Activated T-cell treated with anti-CD3 and anti-CD28 coated beads, Interleukin-2, amount 50 U/mL, for 72 hours (primary cell): ENCODE results near the gene MYH16. TPM values are rescaled to one million over a fixed set of nuclear protein-coding genes. Genes with fewer than 3 reads are reported as not detected.
"Not testable (repeated sequence)": the region's sequence is repeated elsewhere in the genome, so short reads cannot be mapped to it uniquely, and the experiment has no call there.

Experiments
- ATAC-seq, 2 donors: fragments of 150-1000 bp; cut with Tn5 transposase; replicated peaks in 1 of 2; 2 replicates each; pipeline ENCODE4 v1.10.0; 2021; ENCODE audit warnings: moderate library complexity in 2 of 2, mild to moderate bottlenecking in 1 of 2
- DNase-seq, 2 donors: peaks; one replicate each; pipeline ENCODE4 v3.0.0; 2021 to 2022; ENCODE audit warnings: mixed read lengths in 1 of 2
- H3K27ac Mint-ChIP-seq: one replicate; pipeline ENCODE4 v1.8.0; 2022; ENCODE audit warnings: mild to moderate bottlenecking, moderate library complexity, mixed read lengths
- H3K27me3 Mint-ChIP-seq: one replicate; pipeline ENCODE4 v1.8.0; 2022; ENCODE audit warnings: low read depth, mixed read lengths
- H3K36me3 Mint-ChIP-seq, 2 donors: one replicate each; pipeline ENCODE4 v1.8.0; 2022; ENCODE audit warnings: mixed read lengths in 2 of 2, mild to moderate bottlenecking in 1 of 2; ENCODE audit not compliant: insufficient read depth in 2 of 2
- H3K4me1 Mint-ChIP-seq: one replicate; pipeline ENCODE4 v1.8.0; 2022; ENCODE audit warnings: low read depth, mixed read lengths
- H3K4me3 Mint-ChIP-seq, 2 donors: one replicate each; pipeline ENCODE4 v1.8.0; 2022; ENCODE audit warnings: mild to moderate bottlenecking in 2 of 2, mixed read lengths in 2 of 2, moderate library complexity in 2 of 2
- H3K9me3 Mint-ChIP-seq, 2 donors: one replicate each; pipeline ENCODE4 v1.8.0; 2022; ENCODE audit warnings: mixed read lengths in 2 of 2
- total RNA-seq, 2 donors: library from RNA; stranded (reverse); gene quantifications; one replicate each; pipeline ENCODE4 v1.2.3, GENCODE V29; 2022

The MYH16 gene
- total RNA-seq, result not detected

DNA sequence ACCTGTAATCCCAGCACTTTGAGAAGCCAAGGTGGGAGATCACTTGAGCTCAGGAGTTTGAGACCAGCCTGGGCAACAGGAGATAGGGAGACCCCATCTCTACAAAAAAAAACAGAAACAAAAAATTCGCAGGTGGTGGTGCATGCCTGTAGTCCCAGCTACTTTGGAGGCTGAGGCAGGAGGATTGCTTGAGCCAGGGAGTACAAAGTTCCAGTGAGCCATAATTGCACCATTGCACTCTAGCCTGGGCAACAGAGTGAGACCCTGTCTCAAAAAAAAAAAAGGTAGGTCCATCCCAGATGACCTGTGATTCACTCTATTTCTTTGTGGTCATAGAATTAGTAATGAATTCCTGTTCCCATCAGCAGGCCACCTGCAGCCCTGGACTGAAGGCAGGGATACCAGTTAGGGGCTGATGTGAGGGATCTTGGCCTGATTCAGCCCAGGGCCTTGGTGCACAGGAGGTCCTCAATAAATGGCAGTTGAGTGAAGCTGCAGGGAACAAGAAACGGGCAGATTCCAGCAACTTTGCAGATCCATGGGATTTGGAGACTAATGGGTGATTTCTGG is at the start of gene MYH16:
Gene MYH16 (plus strand): TSS at position 364 of the 570 bp plus-strand sequence.
- Mint-ChIP-seq H3K4me1 (peaks cover 21% of the 10 kb centered on the region), H3K4me3 (peak within 1 kb of the TSS; percentile 62 to 78), H3K27ac (peak within 1 kb of the TSS; percentile 95), H3K27me3 (no peaks in the 10 kb centered on the region), H3K36me3 (no peaks in the 10 kb centered on the region), H3K9me3 (no peaks in the 10 kb centered on the region)
- no peak for DNase-seq
- no peak for ATAC-seq

DNA sequence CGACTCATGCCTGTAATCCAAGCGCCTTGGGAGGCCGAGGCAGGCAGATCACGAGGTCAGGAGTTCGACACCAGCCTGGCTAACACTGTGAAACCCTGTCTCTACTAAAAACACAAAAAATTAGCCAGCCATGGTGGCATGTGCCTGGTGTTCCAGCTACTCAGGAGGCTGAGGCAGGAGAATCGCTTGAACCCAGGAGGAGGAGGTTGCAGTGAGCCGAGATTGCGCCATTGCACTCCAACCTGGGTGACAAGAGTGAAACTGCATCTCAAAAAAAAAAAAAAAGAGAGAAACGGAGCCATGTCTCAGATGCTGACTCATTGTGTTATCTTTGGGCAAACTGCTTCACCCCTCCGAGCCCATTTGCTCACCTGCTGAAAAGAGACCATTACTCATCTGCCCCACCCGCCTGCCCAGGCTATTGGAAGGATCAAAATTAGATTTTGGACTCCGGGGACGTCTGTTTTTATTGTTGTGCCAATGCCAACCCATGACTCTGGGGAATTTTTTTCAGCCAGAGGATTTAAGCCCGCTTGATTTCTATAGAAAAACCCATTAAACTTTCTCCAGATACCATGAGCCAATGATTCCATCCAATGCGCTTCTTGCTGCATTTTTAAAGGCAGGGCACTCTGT is 48.3 kb upstream of the MYH16 start:
- H3K27me3 Mint-ChIP-seq, H3K9me3 Mint-ChIP-seq, H3K36me3 Mint-ChIP-seq: not testable (repeated sequence)
- peak; percentile 15 to 34 for DNase-seq
- Mint-ChIP-seq H3K27ac (peak overlapping the region; percentile 14), H3K4me1 (peaks cover 15% of the 10 kb centered on the region), H3K4me3 (peak overlapping the region in 1 of 2 donors; percentile 14)
- peak; percentile 77 to 84 for ATAC-seq

DNA sequence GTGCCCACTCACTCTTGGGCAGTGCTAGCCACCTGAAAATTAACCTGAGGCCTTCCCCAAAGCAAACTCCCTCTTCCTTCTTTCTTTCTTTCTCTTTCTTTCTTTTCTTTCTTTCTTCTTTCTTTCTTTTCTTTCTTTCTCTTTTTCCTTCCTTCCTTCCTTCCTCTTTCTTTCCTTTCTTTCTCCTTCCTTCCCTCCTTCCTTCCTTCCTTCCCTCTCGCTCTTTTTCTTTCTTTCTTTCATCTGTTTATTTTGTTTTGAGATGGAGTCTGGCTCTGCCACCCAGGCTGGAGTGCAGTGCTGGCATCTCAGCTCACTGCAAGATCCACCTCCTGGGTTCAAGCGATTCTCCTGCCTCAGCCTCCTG is 47.8 kb upstream of the MYH16 start:
- DNase-seq (no peak), ATAC-seq (no peak)
- H3K4me3 Mint-ChIP-seq, result peak overlapping the region in 1 of 2 donors; percentile 14
- H3K27ac Mint-ChIP-seq, result peak overlapping the region; percentile 54
- H3K36me3 Mint-ChIP-seq, result no peaks in the 10 kb centered on the region
- peaks cover 4% of the 10 kb centered on the region for H3K27me3 Mint-ChIP-seq
- H3K9me3 Mint-ChIP-seq, result no peaks in the 10 kb centered on the region
- H3K4me1 Mint-ChIP-seq, result peaks cover 15% of the 10 kb centered on the region

DNA sequence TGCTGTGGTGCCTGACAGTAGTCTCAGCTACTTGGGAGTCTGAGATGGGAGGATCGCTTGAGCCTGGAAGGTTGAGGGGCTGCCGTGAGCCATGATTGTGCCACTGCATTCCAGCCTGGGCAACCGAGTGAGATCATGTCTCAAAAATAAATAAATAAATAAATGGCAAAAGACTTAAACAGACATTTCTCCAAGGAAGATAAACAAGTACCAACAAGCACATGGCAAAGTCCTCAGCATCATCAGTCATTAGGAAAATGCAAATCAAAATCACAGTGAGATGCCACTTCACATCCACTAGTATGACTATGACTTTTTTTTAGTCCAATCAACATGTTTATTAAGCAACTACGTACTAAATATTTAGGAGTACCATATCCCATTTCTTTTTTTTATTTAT is 43.4 kb upstream of the MYH16 start:
- peaks cover 12% of the 10 kb centered on the region for H3K4me1 Mint-ChIP-seq
- no peak for ATAC-seq
- no peak overlapping the region for H3K27ac Mint-ChIP-seq

DNA sequence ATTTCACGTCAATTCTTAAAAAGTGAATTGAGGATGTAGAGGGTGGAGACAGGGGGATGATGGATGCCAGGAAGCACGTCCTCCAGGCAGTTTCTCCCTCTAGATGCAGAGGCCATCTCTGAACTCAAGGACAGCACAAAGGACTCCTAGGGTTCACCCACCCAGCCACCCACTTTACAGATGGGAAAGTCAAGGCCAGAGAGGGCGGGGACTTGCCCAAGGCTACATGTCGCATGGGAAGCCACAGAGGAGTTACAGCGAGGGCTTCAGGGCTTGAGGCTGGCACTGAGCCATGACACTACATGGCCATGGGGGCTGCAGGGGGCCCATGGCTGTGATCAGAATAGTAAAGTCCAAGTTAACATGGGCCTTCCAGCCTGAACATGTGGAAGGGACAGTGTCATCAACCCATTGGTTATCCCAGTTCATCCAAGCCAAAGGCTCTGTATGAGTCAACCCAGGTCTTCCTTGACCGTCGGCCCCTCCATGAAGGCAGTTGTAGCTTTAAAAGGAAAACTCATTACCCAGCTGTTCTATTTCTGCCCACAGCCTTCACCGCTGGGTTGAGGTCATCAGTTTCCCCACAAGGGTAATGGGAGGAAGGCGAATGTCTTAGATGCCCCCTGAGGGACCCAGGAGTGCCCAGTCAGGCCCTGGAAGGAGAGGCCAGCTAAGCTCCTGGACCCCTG is 40.4 kb upstream of the MYH16 start:
- H3K4me1 Mint-ChIP-seq, result no peaks in the 10 kb centered on the region
- no peaks in the 10 kb centered on the region for H3K36me3 Mint-ChIP-seq
- H3K4me3 Mint-ChIP-seq, result no peak overlapping the region
- ATAC-seq (no peak), DNase-seq (no peak)
- no peak overlapping the region for H3K27ac Mint-ChIP-seq
- no peaks in the 10 kb centered on the region for H3K9me3 Mint-ChIP-seq
- no peaks in the 10 kb centered on the region for H3K27me3 Mint-ChIP-seq

More for the DNA sequence above, 43.4 kb upstream of the MYH16 start:
- Mint-ChIP-seq H3K36me3 (no peaks in the 10 kb centered on the region), H3K4me3 (no peak overlapping the region), H3K27me3 (peaks cover 4% of the 10 kb centered on the region), H3K9me3 (no peaks in the 10 kb centered on the region)
- no peak for DNase-seq

DNA sequence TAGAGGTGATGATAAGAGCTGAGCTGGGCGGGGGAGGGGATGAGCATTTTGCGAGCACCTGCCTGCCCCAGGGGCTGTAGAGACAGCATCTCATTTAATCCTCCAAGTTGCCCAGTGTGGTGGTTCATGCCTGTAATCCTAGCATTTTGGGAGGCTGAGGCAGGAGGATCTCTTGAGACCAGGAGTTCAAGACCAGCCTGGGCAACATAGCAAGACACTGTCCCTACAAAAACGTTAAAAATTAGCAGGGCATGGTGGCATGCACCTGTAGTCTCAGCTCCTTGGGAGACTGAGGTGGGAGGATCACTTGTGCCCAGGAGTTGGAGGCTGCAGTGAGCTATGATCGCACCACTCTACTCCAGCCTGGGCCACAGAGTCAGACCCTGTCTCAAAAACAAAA is 39.7 kb upstream of the MYH16 start:
- H3K9me3 Mint-ChIP-seq, H3K4me3 Mint-ChIP-seq, H3K27ac Mint-ChIP-seq, DNase-seq, ATAC-seq, H3K4me1 Mint-ChIP-seq, H3K36me3 Mint-ChIP-seq, H3K27me3 Mint-ChIP-seq: not testable (repeated sequence)

DNA sequence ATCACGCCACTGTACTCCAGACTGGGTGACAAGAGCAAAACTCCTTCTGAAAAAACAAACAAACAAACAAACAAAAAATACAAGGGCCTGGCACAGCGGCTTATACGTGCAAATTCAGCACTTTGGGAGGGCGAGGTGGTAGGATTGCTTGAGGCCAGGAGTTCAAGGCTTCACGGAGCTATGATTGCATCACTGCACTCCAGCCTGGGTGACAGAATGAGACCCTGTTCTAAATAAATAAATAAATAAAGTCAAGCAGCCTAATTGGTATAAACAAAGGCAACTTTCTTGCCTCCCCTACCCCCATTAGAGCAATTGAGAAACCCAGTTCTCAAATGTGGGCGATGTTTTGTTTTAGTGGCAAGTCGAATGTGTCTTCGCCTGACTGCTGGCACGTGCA is 38.5 kb upstream of the MYH16 start:
- Mint-ChIP-seq H3K4me3 (no peak overlapping the region), H3K27ac (no peak overlapping the region), H3K4me1 (no peaks in the 10 kb centered on the region), H3K27me3 (peaks cover 5% of the 10 kb centered on the region), H3K9me3 (no peaks in the 10 kb centered on the region), H3K36me3 (no peaks in the 10 kb centered on the region)
- DNase-seq (no peak), ATAC-seq (no peak)

DNA sequence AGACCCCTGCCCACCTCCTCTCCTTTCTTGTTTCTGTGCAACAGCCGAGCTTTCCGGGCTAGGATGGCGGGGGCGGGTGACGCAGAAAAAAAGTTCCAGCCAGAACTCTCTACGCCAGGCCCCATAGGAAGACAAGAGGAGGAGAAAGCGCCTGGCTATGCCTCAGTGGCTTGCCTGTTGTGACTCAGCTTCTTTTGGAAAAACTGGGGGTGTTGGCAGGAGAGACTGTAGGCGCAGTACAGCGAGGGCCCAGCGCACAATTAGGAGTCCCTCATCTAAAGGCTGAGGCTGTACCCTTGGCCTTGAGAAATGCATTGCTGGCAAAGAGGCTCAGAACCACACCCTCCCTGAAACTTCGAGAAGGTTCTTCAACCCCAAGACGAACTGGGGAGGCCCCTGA is 36.7 kb upstream of the MYH16 start:
- Mint-ChIP-seq H3K27me3 (peaks cover 9% of the 10 kb centered on the region), H3K36me3 (no peaks in the 10 kb centered on the region), H3K27ac (no peak overlapping the region), H3K4me3 (no peak overlapping the region), H3K9me3 (no peaks in the 10 kb centered on the region), H3K4me1 (no peaks in the 10 kb centered on the region)
- DNase-seq (no peak), ATAC-seq (no peak)

DNA sequence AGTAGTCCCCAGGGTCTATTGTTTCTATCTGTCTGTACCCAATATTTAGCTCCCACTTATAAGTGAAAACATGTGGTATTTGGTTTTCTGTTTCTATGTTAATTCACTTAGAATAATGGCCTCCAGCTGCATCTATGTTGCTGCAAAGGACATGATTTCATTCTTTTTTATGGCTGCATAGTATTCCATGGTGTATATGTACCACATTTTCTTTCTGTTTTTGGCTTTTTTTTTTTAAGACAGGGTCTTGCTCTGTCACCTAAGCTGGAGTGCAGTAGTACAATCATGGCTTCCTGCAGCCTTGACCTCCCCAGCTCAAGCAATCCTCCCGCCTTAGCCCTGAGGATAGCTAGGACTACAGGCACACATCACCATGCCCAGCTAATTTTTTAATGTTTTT is 34.8 kb upstream of the MYH16 start:
- H3K27me3 Mint-ChIP-seq, H3K4me1 Mint-ChIP-seq: not testable (repeated sequence)

DNA sequence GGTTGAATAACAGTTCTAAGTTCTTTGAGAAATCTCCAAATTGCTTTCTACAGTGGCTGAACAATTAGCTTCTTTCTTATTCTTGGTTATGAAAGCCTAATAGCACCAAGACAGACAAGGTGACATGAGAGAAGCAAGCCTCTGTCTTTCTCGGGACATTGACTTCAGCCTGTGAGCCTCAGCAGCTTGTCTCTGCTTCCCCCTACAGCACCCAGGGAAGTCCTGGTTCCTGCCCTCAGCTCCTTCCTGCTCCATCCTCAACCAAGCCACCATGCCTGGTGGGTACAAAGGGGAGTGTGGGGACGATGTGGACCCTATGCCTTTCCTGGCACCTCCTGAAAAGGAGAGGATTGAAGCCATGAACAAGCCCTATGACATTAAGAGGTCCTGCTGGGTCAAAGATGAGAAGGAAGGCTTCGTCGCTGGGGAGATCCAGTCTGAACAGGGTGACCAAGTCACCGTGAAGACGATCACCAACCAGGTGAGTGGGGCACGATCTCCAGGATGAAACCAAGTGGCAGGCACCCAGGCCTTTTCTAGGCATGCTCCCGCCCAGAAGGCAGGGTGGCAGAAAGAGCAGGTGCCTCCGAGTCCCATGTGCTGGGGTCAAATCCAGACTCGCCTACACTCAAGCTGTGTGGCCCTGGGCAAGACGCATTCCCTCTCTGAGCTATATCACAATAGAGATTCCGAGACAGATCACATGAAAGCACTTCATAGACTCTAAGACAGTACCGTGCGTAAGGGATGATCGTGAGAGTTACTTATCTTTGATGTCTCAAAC is 33.9 kb upstream of the MYH16 start:
- no peaks in the 10 kb centered on the region for H3K4me1 Mint-ChIP-seq
- DNase-seq (no peak), ATAC-seq (no peak)
- H3K27ac Mint-ChIP-seq, result no peak overlapping the region
- H3K9me3 Mint-ChIP-seq, result no peaks in the 10 kb centered on the region
- peaks cover 9% of the 10 kb centered on the region for H3K27me3 Mint-ChIP-seq
- no peak overlapping the region for H3K4me3 Mint-ChIP-seq
- H3K36me3 Mint-ChIP-seq, result no peaks in the 10 kb centered on the region

More for the DNA sequence above, 34.8 kb upstream of the MYH16 start:
- not testable (repeated sequence) for H3K36me3 Mint-ChIP-seq, H3K9me3 Mint-ChIP-seq, DNase-seq, H3K27ac Mint-ChIP-seq, H3K4me3 Mint-ChIP-seq, ATAC-seq

DNA sequence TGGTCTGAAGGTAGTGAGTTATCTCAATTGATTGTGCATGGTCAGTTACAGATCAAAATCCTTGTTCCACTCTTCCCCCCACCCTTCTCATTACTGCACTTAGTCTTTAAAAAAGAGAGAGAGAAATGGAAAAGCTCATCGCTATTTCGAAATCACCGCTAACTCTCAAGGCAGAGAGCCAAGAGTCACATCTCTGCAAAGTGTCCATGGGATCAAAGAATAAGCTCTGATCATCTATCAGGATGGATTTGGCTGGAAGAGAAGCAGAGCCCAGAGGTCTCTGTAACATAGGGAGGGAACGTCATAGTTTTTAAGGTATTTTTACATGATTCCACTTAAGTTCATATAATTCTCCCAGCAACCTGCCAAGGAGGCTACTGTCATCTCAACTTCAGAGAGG is 30.0 kb upstream of the MYH16 start:
- DNase-seq (no peak), ATAC-seq (no peak)
- Mint-ChIP-seq H3K27me3 (peaks cover 9% of the 10 kb centered on the region), H3K4me1 (no peaks in the 10 kb centered on the region), H3K36me3 (no peaks in the 10 kb centered on the region), H3K9me3 (no peaks in the 10 kb centered on the region), H3K4me3 (no peak overlapping the region), H3K27ac (no peak overlapping the region)

DNA sequence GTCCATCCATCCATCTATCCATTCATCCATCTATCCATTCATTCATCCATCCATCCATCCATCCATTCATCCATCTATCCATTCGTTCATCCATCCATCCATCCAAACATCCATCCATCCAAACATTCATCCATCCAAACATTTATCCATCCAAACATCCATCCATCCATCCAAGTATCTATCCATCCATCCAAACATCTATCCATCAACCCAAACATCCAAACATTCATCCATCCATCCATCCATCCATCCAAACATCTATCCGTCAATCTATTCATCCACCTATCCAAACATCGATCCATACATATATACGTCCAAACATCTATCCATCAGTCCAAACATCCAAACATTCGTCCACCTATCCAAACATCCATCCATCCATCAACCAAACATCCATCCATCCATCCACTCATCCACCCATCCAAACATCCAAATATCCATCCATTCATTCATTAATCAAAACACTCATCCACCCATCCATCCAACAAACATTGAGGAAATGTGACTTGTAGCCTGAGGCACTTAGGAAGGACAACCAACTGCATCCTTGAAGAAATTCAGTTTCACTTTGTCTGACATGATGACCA is 28.8 kb upstream of the MYH16 start:
- Mint-ChIP-seq H3K27ac (no peak overlapping the region), H3K9me3 (no peaks in the 10 kb centered on the region), H3K36me3 (no peaks in the 10 kb centered on the region), H3K4me1 (no peaks in the 10 kb centered on the region), H3K4me3 (no peak overlapping the region), H3K27me3 (peaks cover 11% of the 10 kb centered on the region)
- no peak for DNase-seq
- no peak for ATAC-seq

DNA sequence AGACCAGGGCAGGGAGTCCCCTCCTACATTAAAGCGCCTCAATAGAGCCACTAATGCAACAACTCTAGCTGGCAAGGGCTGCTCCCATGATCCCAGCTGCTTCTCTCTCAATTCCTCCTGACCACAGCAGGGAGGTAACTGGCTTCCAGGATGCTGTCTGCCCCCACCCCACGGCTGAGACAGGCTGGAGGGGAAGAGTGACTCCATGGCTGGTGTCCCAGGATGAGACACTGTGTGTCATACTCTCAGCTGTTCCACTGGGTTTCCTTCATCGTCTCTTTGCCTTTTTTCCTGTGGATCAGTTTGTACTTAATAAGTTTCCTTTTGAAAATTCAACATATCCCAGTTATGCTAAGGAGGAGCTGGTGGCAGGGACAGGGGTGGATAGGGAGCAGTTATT is 27.7 kb upstream of the MYH16 start:
- no peak for ATAC-seq
- peaks cover 4% of the 10 kb centered on the region for H3K27me3 Mint-ChIP-seq

More for the DNA sequence above, 27.7 kb upstream of the MYH16 start:
- H3K36me3 Mint-ChIP-seq, result no peaks in the 10 kb centered on the region
- no peak for DNase-seq
- no peaks in the 10 kb centered on the region for H3K4me1 Mint-ChIP-seq
- no peaks in the 10 kb centered on the region for H3K9me3 Mint-ChIP-seq
- no peak overlapping the region for H3K27ac Mint-ChIP-seq
- H3K4me3 Mint-ChIP-seq, result no peak overlapping the region
